22Rv1 (cell line): ENCODE results near the gene SPAG7.

Experiments
- H3K27ac ChIP-seq: fragments of 450-650 bp; 2 replicates; pipeline ENCODE4 v1.5.1; 2017
- CTCF ChIP-seq: fragments of 450-650 bp; IDR thresholded peaks from 2 replicates; pipeline ENCODE4 v1.5.1; 2017; ENCODE audit warnings: mild to moderate bottlenecking
- ZFX ChIP-seq: fragments of 450-650 bp; IDR thresholded peaks from 2 replicates; pipeline ENCODE4 v1.6.1; 2017; ENCODE audit warnings: antibody characterized with exemption, borderline replicate concordance

Gene SPAG7

GRCh38 chr17:4949321-4950074, 18.1 kb downstream of the SPAG7 start:
- TF ChIP-seq ZFX: no peak
- no peak for TF ChIP-seq CTCF
- H3K27ac ChIP-seq: peak overlapping the region; percentile 100

- peak overlapping the region; percentile 100 for H3K27ac ChIP-seq
- no peak for TF ChIP-seq CTCF
- no peak for TF ChIP-seq ZFX
Observed at GRCh38 chr17:4948931-4949320, 18.7 kb downstream of the SPAG7 start.

GRCh38 chr17:4948166-4948930, 19.3 kb downstream of the SPAG7 start, which contains the start of gene PFN1:
PFN1 (minus strand) TSS chr17:4948530; CDS start chr17:4948394, 136 bp downstream.
- no peak for TF ChIP-seq ZFX
- no peak for TF ChIP-seq CTCF
- H3K27ac ChIP-seq: peak within 1 kb of the TSS; percentile 100

GRCh38 chr17:4947411-4948165, 20.0 kb downstream of the SPAG7 start:
- H3K27ac ChIP-seq: peak overlapping the region; percentile 100
- TF ChIP-seq CTCF (no peak), ZFX (no peak)

GRCh38 chr17:4947010-4947410, 20.6 kb downstream of the SPAG7 start:
- TF ChIP-seq ZFX: no peak
- TF ChIP-seq CTCF: no peak
- H3K27ac ChIP-seq: peak overlapping the region; percentile 100

- H3K27ac ChIP-seq: peak overlapping the region; percentile 100
- TF ChIP-seq ZFX: no peak
- no peak for TF ChIP-seq CTCF
Observed at GRCh38 chr17:4946312-4946976, 21.2 kb downstream of the SPAG7 start.
